Chondrocyte (in vitro differentiated cells): Measurements from ENCODE around the gene TIMP3. TPM values are rescaled to one million over a fixed set of nuclear protein-coding genes. Genes with fewer than 3 reads are reported as not detected.
A peak's percentile ranks its signal among the peaks of the same experiment; 100 is the strongest.

Source experiments
- DNase-seq: peaks from one replicate; pipeline ENCODE4 v3.0.0; 2021; ENCODE audit warnings: mixed read lengths, low spot score
- H3K27ac Mint-ChIP-seq: one replicate; pipeline ENCODE4 v1.8.0; 2021; ENCODE audit warnings: mild to moderate bottlenecking, moderate library complexity, mixed read lengths; ENCODE audit not compliant: unreplicated experiment
- H3K27me3 Mint-ChIP-seq: 2 replicates; pipeline ENCODE4 v1.8.0; 2021; ENCODE audit warnings: low read depth, mixed read lengths
- H3K36me3 Mint-ChIP-seq: 2 replicates; pipeline ENCODE4 v1.8.0; 2021; ENCODE audit warnings: low read depth, mixed read lengths
- H3K4me1 Mint-ChIP-seq: 2 replicates; pipeline ENCODE4 v1.8.0; 2021; ENCODE audit warnings: low read depth, mild to moderate bottlenecking, mixed read lengths
- H3K4me3 Mint-ChIP-seq: one replicate; pipeline ENCODE4 v1.8.0; 2021; ENCODE audit warnings: mild to moderate bottlenecking, moderate library complexity, mixed read lengths; ENCODE audit not compliant: unreplicated experiment
- H3K9me3 Mint-ChIP-seq: 2 replicates; pipeline ENCODE4 v1.8.0; 2021; ENCODE audit warnings: low read depth, mixed read lengths
- total RNA-seq: library from RNA; stranded (reverse); gene quantifications from 3 replicates; pipeline ENCODE4 v1.2.1, GENCODE V29; 2021
- TF ChIP-seq, protein P1 (sequence below): fragments of 200-600 bp; sonication (generic); IDR thresholded peaks from 2 replicates; pipeline ENCODE4 v1.5.0; 2021; ENCODE audit warnings: antibody characterized with exemption, mild to moderate bottlenecking, moderate library complexity

TIMP3 gene
- total RNA-seq, 1 donor from 2014 or later = 126 TPM

DNA sequence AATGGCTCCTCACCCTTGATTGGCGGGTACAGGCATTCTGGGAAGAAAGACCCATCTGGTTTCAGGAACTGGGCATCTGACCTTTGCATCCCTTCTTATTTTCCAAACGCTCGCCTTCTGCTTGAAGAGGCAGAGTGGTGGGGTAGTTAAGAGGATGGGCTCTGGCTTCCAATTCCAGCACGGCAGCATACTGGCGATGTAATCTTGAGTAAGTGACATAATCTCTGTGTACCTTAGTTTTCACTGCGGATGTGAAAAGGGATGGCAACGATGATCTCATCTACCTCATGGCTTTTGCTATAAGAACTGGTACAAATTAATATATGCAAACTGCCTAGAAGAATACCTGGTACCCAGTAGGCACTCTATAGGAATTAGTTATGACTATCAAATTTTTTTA lies 10.0 kb upstream of the TIMP3 start:
- peaks cover 2% of the 10 kb centered on the region for H3K36me3 Mint-ChIP-seq
- peaks cover 4% of the 10 kb centered on the region for H3K9me3 Mint-ChIP-seq
- peaks cover 40% of the 10 kb centered on the region for H3K4me1 Mint-ChIP-seq
- H3K27ac Mint-ChIP-seq = no peak overlapping the region
- DNase-seq = no peak
- TF ChIP-seq, protein P1, sequence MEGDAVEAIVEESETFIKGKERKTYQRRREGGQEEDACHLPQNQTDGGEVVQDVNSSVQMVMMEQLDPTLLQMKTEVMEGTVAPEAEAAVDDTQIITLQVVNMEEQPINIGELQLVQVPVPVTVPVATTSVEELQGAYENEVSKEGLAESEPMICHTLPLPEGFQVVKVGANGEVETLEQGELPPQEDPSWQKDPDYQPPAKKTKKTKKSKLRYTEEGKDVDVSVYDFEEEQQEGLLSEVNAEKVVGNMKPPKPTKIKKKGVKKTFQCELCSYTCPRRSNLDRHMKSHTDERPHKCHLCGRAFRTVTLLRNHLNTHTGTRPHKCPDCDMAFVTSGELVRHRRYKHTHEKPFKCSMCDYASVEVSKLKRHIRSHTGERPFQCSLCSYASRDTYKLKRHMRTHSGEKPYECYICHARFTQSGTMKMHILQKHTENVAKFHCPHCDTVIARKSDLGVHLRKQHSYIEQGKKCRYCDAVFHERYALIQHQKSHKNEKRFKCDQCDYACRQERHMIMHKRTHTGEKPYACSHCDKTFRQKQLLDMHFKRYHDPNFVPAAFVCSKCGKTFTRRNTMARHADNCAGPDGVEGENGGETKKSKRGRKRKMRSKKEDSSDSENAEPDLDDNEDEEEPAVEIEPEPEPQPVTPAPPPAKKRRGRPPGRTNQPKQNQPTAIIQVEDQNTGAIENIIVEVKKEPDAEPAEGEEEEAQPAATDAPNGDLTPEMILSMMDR = no peak
- no peaks in the 10 kb centered on the region for H3K27me3 Mint-ChIP-seq
- no peak overlapping the region for H3K4me3 Mint-ChIP-seq

GRCh38 chr22:32793589-32793988 lies 7.9 kb upstream of the TIMP3 start:
- H3K36me3 Mint-ChIP-seq = no peaks in the 10 kb centered on the region
- H3K27me3 Mint-ChIP-seq = no peaks in the 10 kb centered on the region
- DNase-seq = no peak
- peaks cover 4% of the 10 kb centered on the region for H3K9me3 Mint-ChIP-seq
- H3K4me1 Mint-ChIP-seq = peaks cover 37% of the 10 kb centered on the region
- TF ChIP-seq, protein P1 = no peak
- no peak overlapping the region for H3K27ac Mint-ChIP-seq
- H3K4me3 Mint-ChIP-seq = no peak overlapping the region

GRCh38 chr22:32794449-32795213 lies 6.9 kb upstream of the TIMP3 start:
- Mint-ChIP-seq H3K9me3 (peaks cover 4% of the 10 kb centered on the region), H3K36me3 (no peaks in the 10 kb centered on the region), H3K27me3 (no peaks in the 10 kb centered on the region), H3K4me3 (no peak overlapping the region), H3K27ac (peak overlapping the region; percentile 9), H3K4me1 (peaks cover 27% of the 10 kb centered on the region)
- TF ChIP-seq, protein P1 = peak; percentile 26
- no peak for DNase-seq

DNA sequence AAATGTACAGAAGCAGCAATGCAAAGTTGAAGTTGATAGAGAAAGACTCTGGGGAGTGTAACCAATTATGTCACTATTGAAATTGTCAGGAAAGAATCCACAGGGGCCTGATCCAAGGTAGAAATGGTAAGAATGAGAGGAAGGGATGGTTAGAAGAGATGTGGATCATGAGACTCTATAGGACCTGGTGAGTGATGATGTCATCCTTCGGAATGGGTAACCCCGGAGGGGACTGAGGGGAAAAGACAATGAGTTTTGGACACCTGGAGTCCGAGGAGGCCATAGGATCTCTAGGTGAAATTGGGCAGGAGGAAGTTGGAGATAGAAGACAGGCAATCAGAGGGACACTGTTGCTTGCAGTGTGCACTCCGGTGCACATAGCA lies 6.3 kb upstream of the TIMP3 start:
- Mint-ChIP-seq H3K27ac (no peak overlapping the region), H3K36me3 (no peaks in the 10 kb centered on the region), H3K4me1 (peaks cover 22% of the 10 kb centered on the region), H3K9me3 (no peaks in the 10 kb centered on the region), H3K4me3 (no peak overlapping the region), H3K27me3 (no peaks in the 10 kb centered on the region)
- DNase-seq = no peak
- TF ChIP-seq, protein P1 = no peak

DNA sequence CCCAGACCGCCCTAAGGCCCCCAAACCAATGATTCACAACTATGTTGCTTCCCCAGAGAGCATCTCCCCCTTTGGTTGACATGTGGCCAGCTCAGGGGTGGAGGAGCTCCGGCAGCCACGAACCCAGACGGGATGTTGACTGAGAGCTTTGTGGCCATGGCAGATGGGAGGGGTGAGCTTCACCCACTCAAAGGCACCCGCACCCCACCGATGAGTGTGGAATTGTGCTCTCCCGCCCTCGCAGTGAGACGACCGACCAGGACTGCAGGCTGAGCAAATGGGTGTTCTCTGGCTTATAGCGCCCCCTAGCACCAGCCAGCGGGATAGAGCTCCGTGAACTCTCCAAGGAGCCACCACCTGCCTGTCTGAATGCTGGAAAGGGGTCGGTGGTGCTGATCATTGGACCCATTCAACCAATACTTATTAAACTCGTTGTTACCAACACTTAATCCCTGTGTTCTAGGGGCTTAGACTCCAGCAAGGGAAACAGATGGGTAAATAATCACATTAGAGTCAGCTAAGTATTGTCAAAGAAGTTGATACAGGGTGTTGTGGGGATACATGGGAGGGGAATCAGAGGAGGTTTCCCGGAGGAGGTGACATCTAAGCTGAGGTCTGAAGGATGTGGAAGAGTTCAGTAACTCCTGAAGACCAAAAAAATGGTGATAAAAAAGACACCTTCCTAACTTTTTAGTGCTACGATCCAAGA lies 4.5 kb upstream of the TIMP3 start:
- Mint-ChIP-seq H3K36me3 (no peaks in the 10 kb centered on the region), H3K27ac (no peak overlapping the region), H3K9me3 (no peaks in the 10 kb centered on the region), H3K27me3 (no peaks in the 10 kb centered on the region), H3K4me3 (no peak overlapping the region), H3K4me1 (peaks cover 22% of the 10 kb centered on the region)
- no peak for DNase-seq
- TF ChIP-seq, protein P1 = peak; percentile 97
